H7 (cell line): Measurements from ENCODE around the gene PCSK6. TPM values are rescaled to one million over a fixed set of nuclear protein-coding genes. Genes with fewer than 3 reads are reported as not detected.

Experiments
- DNase-seq: peaks from one replicate; pipeline ENCODE4 v3.0.0; 2012
- H3K27me3 ChIP-seq: 2 replicates; pipeline ENCODE4 v1.6.0; 2011; ENCODE audit warnings: mild to moderate bottlenecking, low read length; ENCODE audit not compliant: control insufficient read depth, insufficient read depth
- H3K36me3 ChIP-seq: replicated peaks from 2 replicates; pipeline ENCODE4 v1.5.1; 2011; ENCODE audit warnings: low read length; ENCODE audit not compliant: control insufficient read depth, insufficient read depth
- H3K4me3 ChIP-seq: 2 replicates; pipeline ENCODE4 v1.5.1; 2011; ENCODE audit warnings: low read depth, mild to moderate bottlenecking, control low read depth, low read length, moderate library complexity; ENCODE audit not compliant: insufficient read depth
- total RNA-seq: library from RNA; depleted of rRNA; stranded (reverse); fragments of >200 nt; shearing (Covaris generic); gene quantifications from 2 replicates; pipeline ENCODE4 v1.2.3, GENCODE V29; 2014

Gene PCSK6
- total RNA-seq, 1 experiment from 2014 or later, result 3.9 TPM

- peak; percentile 78 for DNase-seq
- H3K36me3 ChIP-seq, result no peaks in the 10 kb centered on the region
- peak overlapping the region; percentile 37 for H3K4me3 ChIP-seq
- peaks cover 28% of the 10 kb centered on the region for H3K27me3 ChIP-seq
These were observed 975 bp downstream of the PCSK6 start for GRCh38 chr15:101488300-101489164.

GRCh38 chr15:101486696-101487459 lies 2.6 kb downstream of the PCSK6 start:
- Histone ChIP-seq H3K4me3 (no peak overlapping the region), H3K27me3 (peaks cover 28% of the 10 kb centered on the region), H3K36me3 (no peaks in the 10 kb centered on the region)
- DNase-seq, result no peak

GRCh38 chr15:101483462-101483861 lies 6.0 kb downstream of the PCSK6 start:
- Histone ChIP-seq H3K4me3 (no peak overlapping the region), H3K27me3 (peaks cover 15% of the 10 kb centered on the region), H3K36me3 (no peaks in the 10 kb centered on the region)
- DNase-seq, result no peak

- H3K4me3 ChIP-seq, result no peak overlapping the region
- peaks cover 8% of the 10 kb centered on the region for H3K27me3 ChIP-seq
- no peaks in the 10 kb centered on the region for H3K36me3 ChIP-seq
- DNase-seq, result peak; percentile 23
These were observed 6.8 kb downstream of the PCSK6 start for GRCh38 chr15:101482526-101483371.

GRCh38 chr15:101481917-101482525 lies 7.5 kb downstream of the PCSK6 start:
- Histone ChIP-seq H3K27me3 (peaks cover under 1% of the 10 kb centered on the region), H3K4me3 (no peak overlapping the region), H3K36me3 (no peaks in the 10 kb centered on the region)
- DNase-seq, result peak; percentile 36

GRCh38 chr15:101481381-101481705 lies 8.2 kb downstream of the PCSK6 start:
- no peaks in the 10 kb centered on the region for H3K36me3 ChIP-seq
- DNase-seq, result peak; percentile 60

GRCh38 chr15:101480613-101481380 lies 8.7 kb downstream of the PCSK6 start:
- Histone ChIP-seq H3K36me3 (no peaks in the 10 kb centered on the region), H3K4me3 (no peak overlapping the region), H3K27me3 (no peaks in the 10 kb centered on the region)
- DNase-seq, result peak; percentile 49

More at GRCh38 chr15:101481381-101481705, 8.2 kb downstream of the PCSK6 start:
- H3K4me3 ChIP-seq, result no peak overlapping the region
- H3K27me3 ChIP-seq, result no peaks in the 10 kb centered on the region

- Histone ChIP-seq H3K36me3 (no peaks in the 10 kb centered on the region), H3K4me3 (no peak overlapping the region), H3K27me3 (no peaks in the 10 kb centered on the region)
- peak; percentile 50 for DNase-seq
These were observed 9.5 kb downstream of the PCSK6 start for GRCh38 chr15:101479851-101480612.

- peak; percentile 35 for DNase-seq
- Histone ChIP-seq H3K4me3 (no peak overlapping the region), H3K36me3 (no peaks in the 10 kb centered on the region), H3K27me3 (no peaks in the 10 kb centered on the region)
These were observed 10.1 kb downstream of the PCSK6 start for GRCh38 chr15:101479342-101479845.

- DNase-seq, result peak; percentile 30
- no peaks in the 10 kb centered on the region for H3K27me3 ChIP-seq
- H3K36me3 ChIP-seq, result no peaks in the 10 kb centered on the region
- H3K4me3 ChIP-seq, result no peak overlapping the region
These were observed 10.7 kb downstream of the PCSK6 start for GRCh38 chr15:101478701-101479341.

GRCh38 chr15:101477851-101478362 lies 11.6 kb downstream of the PCSK6 start:
- Histone ChIP-seq H3K4me3 (no peak overlapping the region), H3K36me3 (no peaks in the 10 kb centered on the region), H3K27me3 (no peaks in the 10 kb centered on the region)
- DNase-seq, result peak; percentile 26

GRCh38 chr15:101476756-101477155 lies 12.8 kb downstream of the PCSK6 start:
- DNase-seq, result no peak

More at GRCh38 chr15:101476756-101477155, 12.8 kb downstream of the PCSK6 start:
- no peak overlapping the region for H3K4me3 ChIP-seq
- no peaks in the 10 kb centered on the region for H3K27me3 ChIP-seq
- no peaks in the 10 kb centered on the region for H3K36me3 ChIP-seq
